ENCODE data around the gene ANKS1A.

The ANKS1A gene

GRCh38 chr6:34979994-34980393, 90.9 kb downstream of the ANKS1A start:
- TF ChIP-seq CTCF (conservative IDR thresholded peaks at IDR 0.05; ENCODE audit: low read length) = no peak
- no peak for TF ChIP-seq EZH2phosphoT487 (IDR thresholded peaks at IDR 0.05; ENCODE audit: borderline replicate concordance)
- no peaks in the 10 kb centered on the region for H3K79me2 ChIP-seq (ENCODE audit: insufficient read depth, low read length)
- H3K36me3 ChIP-seq (ENCODE audit: insufficient read depth, low read length) = peaks cover 16% of the 10 kb centered on the region; the same call in 1 of the 2 replicates
- H3F3A ChIP-seq (ENCODE audit: low read depth) = no peaks in the 10 kb centered on the region
- H3K9me3 ChIP-seq (ENCODE audit: insufficient read depth, low read depth, low read length) = no peaks in the 10 kb centered on the region
- H3K4me2 ChIP-seq (ENCODE audit: low read depth, low read length, poor library complexity, severe bottlenecking) = peak overlapping the region; percentile 66
- H3K4me3 ChIP-seq (ENCODE audit: low read length, poor library complexity, severe bottlenecking) = peak overlapping the region; percentile 34
- H3K9ac ChIP-seq (ENCODE audit: low read depth, low read length, poor library complexity, severe bottlenecking) = peak overlapping the region; percentile 57
- H2AFZ ChIP-seq (ENCODE audit: low read length) = no peak overlapping the region
- H4K20me1 ChIP-seq (ENCODE audit: insufficient read depth, low read length, poor library complexity, severe bottlenecking) = no peaks in the 10 kb centered on the region
- H3K27me3 ChIP-seq (ENCODE audit: insufficient read depth, low read length, poor library complexity, severe bottlenecking) = no peaks in the 10 kb centered on the region
- H3K4me1 ChIP-seq (ENCODE audit: insufficient read depth, low read length, poor library complexity, severe bottlenecking) = peaks cover 23% of the 10 kb centered on the region
- H3K9me2 ChIP-seq (replicated peaks; ENCODE audit: low read depth, low read length) = no peaks in the 10 kb centered on the region

GRCh38 chr6:34981366-34981765, 92.3 kb downstream of the ANKS1A start:
- Histone ChIP-seq H3K79me2 (ENCODE audit: insufficient read depth, low read length) (no peaks in the 10 kb centered on the region), H3K4me3 (ENCODE audit: low read length, poor library complexity, severe bottlenecking) (no peak overlapping the region), H3K4me1 (ENCODE audit: insufficient read depth, low read length, poor library complexity, severe bottlenecking) (peaks cover 23% of the 10 kb centered on the region), H3F3A (ENCODE audit: low read depth) (no peaks in the 10 kb centered on the region), H3K9ac (ENCODE audit: low read depth, low read length, poor library complexity, severe bottlenecking) (no peak overlapping the region), H4K20me1 (ENCODE audit: insufficient read depth, low read length, poor library complexity, severe bottlenecking) (no peaks in the 10 kb centered on the region), H3K9me2 (replicated peaks; ENCODE audit: low read depth, low read length) (no peaks in the 10 kb centered on the region), H3K27me3 (ENCODE audit: insufficient read depth, low read length, poor library complexity, severe bottlenecking) (no peaks in the 10 kb centered on the region), H3K36me3 (ENCODE audit: insufficient read depth, low read length) (peaks cover 30% of the 10 kb centered on the region; the same call in 1 of the 2 replicates), H3K4me2 (ENCODE audit: low read depth, low read length, poor library complexity, severe bottlenecking) (no peak overlapping the region), H3K9me3 (ENCODE audit: insufficient read depth, low read depth, low read length) (no peaks in the 10 kb centered on the region), H2AFZ (ENCODE audit: low read length) (no peak overlapping the region)
- TF ChIP-seq CTCF (conservative IDR thresholded peaks at IDR 0.05; ENCODE audit: low read length) = no peak
- TF ChIP-seq EZH2phosphoT487 (IDR thresholded peaks at IDR 0.05; ENCODE audit: borderline replicate concordance) = no peak

- H3K36me3 ChIP-seq (ENCODE audit: insufficient read depth, low read length) = peaks cover 33% of the 10 kb centered on the region; the same call in 1 of the 2 replicates
- H3K4me3 ChIP-seq (ENCODE audit: low read length, poor library complexity, severe bottlenecking) = no peak overlapping the region
- H3K4me2 ChIP-seq (ENCODE audit: low read depth, low read length, poor library complexity, severe bottlenecking) = no peak overlapping the region
- no peaks in the 10 kb centered on the region for H3K79me2 ChIP-seq (ENCODE audit: insufficient read depth, low read length)
- no peaks in the 10 kb centered on the region for H3K27me3 ChIP-seq (ENCODE audit: insufficient read depth, low read length, poor library complexity, severe bottlenecking)
- H3K9ac ChIP-seq (ENCODE audit: low read depth, low read length, poor library complexity, severe bottlenecking) = no peak overlapping the region
- H2AFZ ChIP-seq (ENCODE audit: low read length) = no peak overlapping the region
- no peaks in the 10 kb centered on the region for H4K20me1 ChIP-seq (ENCODE audit: insufficient read depth, low read length, poor library complexity, severe bottlenecking)
- no peak for TF ChIP-seq CTCF (conservative IDR thresholded peaks at IDR 0.05; ENCODE audit: low read length)
- no peak for TF ChIP-seq EZH2phosphoT487 (IDR thresholded peaks at IDR 0.05; ENCODE audit: borderline replicate concordance)
- no peaks in the 10 kb centered on the region for H3K9me2 ChIP-seq (replicated peaks; ENCODE audit: low read depth, low read length)
- H3K4me1 ChIP-seq (ENCODE audit: insufficient read depth, low read length, poor library complexity, severe bottlenecking) = peaks cover 23% of the 10 kb centered on the region
- H3F3A ChIP-seq (ENCODE audit: low read depth) = no peaks in the 10 kb centered on the region
- H3K9me3 ChIP-seq (ENCODE audit: insufficient read depth, low read depth, low read length) = no peaks in the 10 kb centered on the region
These were observed 92.9 kb downstream of the ANKS1A start for GRCh38 chr6:34981951-34982350.

Data from Loucy (cell line).